GM20431 (cell line): ENCODE results near the gene SEC61A1.

Source experiments
- in situ Hi-C: fragments of 300-500 bp; cut with MseI, MboI; formaldehyde crosslinking; loops from one replicate; pipeline ENCODE4 v1.15.0; 2020; ENCODE audit warnings: low sequenced_read_pairs; ENCODE audit not compliant: unreplicated experiment

The SEC61A1 gene

GRCh38 chr3:128103136-128103676 lies 51.0 kb downstream of the SEC61A1 start:
- in situ Hi-C loops = no loop called here

- in situ Hi-C loops = no loop called here
These were observed 55.6 kb downstream of the SEC61A1 start for GRCh38 chr3:128107834-128108233.

- in situ Hi-C loops = no loop called here
These were observed 58.9 kb downstream of the SEC61A1 start for GRCh38 chr3:128111147-128111546.

- in situ Hi-C loops = no loop called here
These were observed 60.2 kb downstream of the SEC61A1 start for GRCh38 chr3:128112357-128112968.

- in situ Hi-C loops = no loop called here
These were observed 61.9 kb downstream of the SEC61A1 start for GRCh38 chr3:128113817-128114794.
